H1 (cell line): ENCODE data around the gene HELZ2.

Experiments
- CHD2 ChIP-seq: IDR thresholded peaks from 2 replicates; pipeline ENCODE4 v1.6.1; 2012; ENCODE audit warnings: low read length, improper control_type of control experiment
- EP300 ChIP-seq, 2 experiments: IDR thresholded peaks; 1 replicate in 1 of 2; 2 replicates in 1 of 2; pipeline ENCODE4 v1.6.1; 2011 to 2012; ENCODE audit warnings: low read depth in 2 of 2, low read length in 2 of 2, mild to moderate bottlenecking in 2 of 2, borderline replicate concordance in 1 of 2, inconsistent platforms in 1 of 2, moderate library complexity in 1 of 2
- EZH2 ChIP-seq: fragments of 200-600 bp; sonication (generic); IDR thresholded peaks from 2 replicates; pipeline ENCODE4 v1.7.1; 2012; ENCODE audit warnings: low read depth, mild to moderate bottlenecking, moderate library complexity, low read length, inconsistent platforms; ENCODE audit not compliant: severe bottlenecking
- GTF2F1 ChIP-seq: IDR thresholded peaks from 2 replicates; pipeline ENCODE4 v1.6.1; 2012; ENCODE audit warnings: low read depth, low read length, improper control_type of control experiment, borderline replicate concordance
- HDAC6 ChIP-seq: IDR thresholded peaks from one replicate; pipeline ENCODE4 v1.7.1; 2012; ENCODE audit warnings: low read depth, mild to moderate bottlenecking, inconsistent platforms, low read length, moderate library complexity
- NANOG ChIP-seq: IDR thresholded peaks from 2 replicates; pipeline ENCODE4 v1.6.1; 2011; ENCODE audit warnings: low read length, low read depth, mild to moderate bottlenecking, inconsistent platforms; ENCODE audit not compliant: insufficient read depth, poor library complexity, severe bottlenecking
- PHF8 ChIP-seq: fragments of 200-600 bp; sonication (generic); conservative IDR thresholded peaks from 2 replicates; pipeline ENCODE4 v1.7.1; 2012; ENCODE audit warnings: low read depth, mild to moderate bottlenecking, inconsistent platforms, low read length, moderate library complexity
- POLR2A ChIP-seq, 2 experiments: IDR thresholded peaks; 1 replicate in 1 of 2; 2 replicates in 1 of 2; pipeline ENCODE4 v1.6.1; 2011; ENCODE audit warnings: low read depth in 2 of 2, low read length in 2 of 2, mild to moderate bottlenecking in 2 of 2; ENCODE audit errors: control extremely low read depth in 1 of 2
- TAF1 ChIP-seq: IDR thresholded peaks from 2 replicates; pipeline ENCODE4 v1.6.1; 2011; ENCODE audit warnings: mild to moderate bottlenecking, low read depth, low read length
- TCF12 ChIP-seq: IDR thresholded peaks from 2 replicates; pipeline ENCODE4 v1.6.1; 2011; ENCODE audit warnings: low read depth, mild to moderate bottlenecking, low read length
- TF ChIP-seq, protein P1 (sequence below), 3 experiments: IDR thresholded peaks; 1 replicate in 2 of 3; 2 replicates in 1 of 3; pipeline versions ENCODE4 v1.5.1 to v1.6.1; 2011; ENCODE audit warnings: low read length in 3 of 3, mild to moderate bottlenecking in 3 of 3, inconsistent platforms in 2 of 3, low read depth in 1 of 3, moderate library complexity in 1 of 3; ENCODE audit not compliant: insufficient read depth in 1 of 3; ENCODE audit errors: control extremely low read depth in 1 of 3

- TF ChIP-seq, protein P1, sequence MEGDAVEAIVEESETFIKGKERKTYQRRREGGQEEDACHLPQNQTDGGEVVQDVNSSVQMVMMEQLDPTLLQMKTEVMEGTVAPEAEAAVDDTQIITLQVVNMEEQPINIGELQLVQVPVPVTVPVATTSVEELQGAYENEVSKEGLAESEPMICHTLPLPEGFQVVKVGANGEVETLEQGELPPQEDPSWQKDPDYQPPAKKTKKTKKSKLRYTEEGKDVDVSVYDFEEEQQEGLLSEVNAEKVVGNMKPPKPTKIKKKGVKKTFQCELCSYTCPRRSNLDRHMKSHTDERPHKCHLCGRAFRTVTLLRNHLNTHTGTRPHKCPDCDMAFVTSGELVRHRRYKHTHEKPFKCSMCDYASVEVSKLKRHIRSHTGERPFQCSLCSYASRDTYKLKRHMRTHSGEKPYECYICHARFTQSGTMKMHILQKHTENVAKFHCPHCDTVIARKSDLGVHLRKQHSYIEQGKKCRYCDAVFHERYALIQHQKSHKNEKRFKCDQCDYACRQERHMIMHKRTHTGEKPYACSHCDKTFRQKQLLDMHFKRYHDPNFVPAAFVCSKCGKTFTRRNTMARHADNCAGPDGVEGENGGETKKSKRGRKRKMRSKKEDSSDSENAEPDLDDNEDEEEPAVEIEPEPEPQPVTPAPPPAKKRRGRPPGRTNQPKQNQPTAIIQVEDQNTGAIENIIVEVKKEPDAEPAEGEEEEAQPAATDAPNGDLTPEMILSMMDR (IDR thresholded peaks at IDR 0.05; ENCODE audit: control extremely low read depth in 1 of 3, insufficient read depth in 1 of 3, low read depth in 1 of 3, low read length in 3 of 3), result no peak
- TF ChIP-seq HDAC6, result no peak
- no peak for TF ChIP-seq NANOG
- TF ChIP-seq TAF1, result no peak
- TF ChIP-seq PHF8, result no peak
- TF ChIP-seq TCF12, result no peak
- TF ChIP-seq EP300 (IDR thresholded peaks at IDR 0.05; ENCODE audit: borderline replicate concordance in 1 of 2, low read depth in 2 of 2, low read length in 2 of 2), result no peak
- no peak for TF ChIP-seq GTF2F1
- TF ChIP-seq CHD2, result no peak
- no peak for TF ChIP-seq POLR2A (IDR thresholded peaks at IDR 0.05; ENCODE audit: control extremely low read depth in 1 of 2, low read depth in 2 of 2, low read length in 2 of 2)
- TF ChIP-seq EZH2, result no peak
These were observed 14.6 kb upstream of the HELZ2 start for GRCh38 chr20:63588641-63589041.
